Left cardiac atrium (tissue), 4 donors: Measurements from ENCODE around the gene FARS2. TPM values are rescaled to one million over a fixed set of nuclear protein-coding genes. Genes with fewer than 3 reads are reported as not detected.

Experiments used
- ATAC-seq, 2 donors: fragments of 200-7000 bp; cut with Tn5 transposase; one replicate each; pipeline ENCODE4 v1.9.1; 2020; ENCODE audit warnings: mild to moderate bottlenecking in 2 of 2, moderate library complexity in 2 of 2
- DNase-seq: peaks from one replicate; pipeline ENCODE4 v3.0.0-alpha.2; 2020
- intact Hi-C, 2 donors: fragments of 100-400 bp; cut with DNase I; formaldehyde crosslinking; loops; one replicate each; pipeline versions ENCODE4 v1.14.1 to v1.15.1; 2022 to 2023
- total RNA-seq, 2 donors: library from RNA; stranded (reverse); fragmentation: NEBNext Ultra II Directional; extraction: Animal tissue kit (Norgen Biotek cat#: 25700); gene quantifications; one replicate each; pipeline ENCODE4 v1.2.1, GENCODE V29; 2021
- donor health status: DM: no; HTN: yes; CAD: no.
- donor health status: DM: no; HTN: yes; CAD: no; lungs with severe emphysema.
- donor health status: DM: yes; HTN: yes; CAD: no.
- donor health status: Dilated cardiomyopathy.

FARS2 gene
- total RNA-seq, 2 donors from 2014 or later = 14.6 to 16.4 TPM

GRCh38 chr6:5442319-5442718, 181.0 kb downstream of the FARS2 start:
- no peak for ATAC-seq

GRCh38 chr6:5442916-5443315, 181.6 kb downstream of the FARS2 start:
- intact Hi-C loops = no loop called here
- DNase-seq (no peak), ATAC-seq (no peak)

More at GRCh38 chr6:5442319-5442718, 181.0 kb downstream of the FARS2 start:
- DNase-seq = no peak
- intact Hi-C loops = no loop called here

- no peak for DNase-seq
- intact Hi-C loops = no loop called here
- ATAC-seq = no peak
Observed at GRCh38 chr6:5443491-5443890, 182.2 kb downstream of the FARS2 start.

GRCh38 chr6:5446362-5447075, 185.2 kb downstream of the FARS2 start:
- DNase-seq (no peak), ATAC-seq (no peak)
- intact Hi-C loops = no loop called here

- intact Hi-C loops = no loop called here
- DNase-seq = no peak
- no peak for ATAC-seq
Observed at GRCh38 chr6:5447921-5448320, 186.6 kb downstream of the FARS2 start.

DNA sequence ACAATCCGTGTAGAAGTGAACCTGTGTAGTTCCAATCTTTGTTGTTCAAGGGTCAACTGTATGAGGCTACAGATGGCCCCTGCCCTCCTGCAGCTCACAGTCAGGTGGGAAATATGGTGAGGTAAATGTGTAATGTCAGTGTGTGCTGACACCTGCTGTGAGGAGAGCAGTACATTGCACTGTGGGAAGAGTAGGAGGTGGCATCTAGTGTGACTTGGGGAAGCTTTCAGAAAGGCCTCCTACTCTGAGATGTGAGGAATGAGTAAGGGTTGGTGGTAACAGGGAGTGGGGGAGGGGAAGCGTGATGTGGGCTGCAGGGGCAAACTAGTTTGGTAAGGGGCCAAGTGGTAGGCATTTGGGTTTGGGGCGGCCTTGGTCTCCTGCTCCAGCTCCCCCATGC, 188.8 kb downstream of the FARS2 start:
- DNase-seq (no peak), ATAC-seq (no peak)
- intact Hi-C loops = no loop called here

DNA sequence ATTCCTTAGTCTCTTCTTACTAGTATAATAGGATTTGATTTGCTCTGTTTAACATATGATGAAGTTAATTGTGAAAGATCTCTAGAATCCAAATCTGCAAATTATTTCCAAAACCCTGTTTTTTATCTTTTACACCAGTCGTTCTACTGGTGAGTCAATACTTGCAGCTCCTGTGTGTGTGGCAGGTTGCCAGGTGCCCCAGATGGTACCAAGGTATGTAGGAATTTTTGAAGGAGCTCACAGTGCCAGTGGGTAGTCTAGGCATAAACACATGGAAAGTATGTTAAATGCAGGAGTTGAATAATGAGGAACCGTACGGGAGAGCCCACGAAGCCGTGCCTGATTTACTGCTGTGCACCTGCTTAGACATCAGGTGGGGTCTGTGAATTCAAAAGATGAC, 192.2 kb downstream of the FARS2 start:
- intact Hi-C loops = no loop called here
- no peak for ATAC-seq

GRCh38 chr6:5455142-5455541, 193.8 kb downstream of the FARS2 start:
- intact Hi-C loops = no loop called here
- no peak for ATAC-seq

More for the DNA sequence above, 192.2 kb downstream of the FARS2 start:
- DNase-seq = no peak

DNA sequence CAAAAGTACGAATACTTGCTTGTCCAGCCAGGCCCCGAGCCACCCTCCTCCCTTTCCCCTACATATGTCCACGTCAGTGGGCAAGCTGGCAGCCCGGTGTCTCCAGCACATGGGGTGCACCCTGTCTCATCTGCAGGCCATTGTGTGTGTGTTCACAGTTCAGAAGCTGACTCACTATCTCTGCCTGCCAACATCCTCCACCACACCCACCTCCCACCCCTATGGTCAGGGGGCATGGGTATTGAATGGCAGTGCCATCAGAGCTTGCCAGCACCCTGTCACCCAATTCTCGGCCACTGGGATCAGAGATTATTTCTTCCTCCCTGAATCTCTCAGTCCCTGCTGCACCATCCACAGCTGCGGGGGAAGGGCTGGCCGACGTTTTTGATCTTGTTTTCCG, 195.7 kb downstream of the FARS2 start:
- DNase-seq (peak; percentile 51), ATAC-seq (peak; percentile 80 to 92)
- intact Hi-C loops = no loop called here

More at GRCh38 chr6:5455142-5455541, 193.8 kb downstream of the FARS2 start:
- no peak for DNase-seq

DNA sequence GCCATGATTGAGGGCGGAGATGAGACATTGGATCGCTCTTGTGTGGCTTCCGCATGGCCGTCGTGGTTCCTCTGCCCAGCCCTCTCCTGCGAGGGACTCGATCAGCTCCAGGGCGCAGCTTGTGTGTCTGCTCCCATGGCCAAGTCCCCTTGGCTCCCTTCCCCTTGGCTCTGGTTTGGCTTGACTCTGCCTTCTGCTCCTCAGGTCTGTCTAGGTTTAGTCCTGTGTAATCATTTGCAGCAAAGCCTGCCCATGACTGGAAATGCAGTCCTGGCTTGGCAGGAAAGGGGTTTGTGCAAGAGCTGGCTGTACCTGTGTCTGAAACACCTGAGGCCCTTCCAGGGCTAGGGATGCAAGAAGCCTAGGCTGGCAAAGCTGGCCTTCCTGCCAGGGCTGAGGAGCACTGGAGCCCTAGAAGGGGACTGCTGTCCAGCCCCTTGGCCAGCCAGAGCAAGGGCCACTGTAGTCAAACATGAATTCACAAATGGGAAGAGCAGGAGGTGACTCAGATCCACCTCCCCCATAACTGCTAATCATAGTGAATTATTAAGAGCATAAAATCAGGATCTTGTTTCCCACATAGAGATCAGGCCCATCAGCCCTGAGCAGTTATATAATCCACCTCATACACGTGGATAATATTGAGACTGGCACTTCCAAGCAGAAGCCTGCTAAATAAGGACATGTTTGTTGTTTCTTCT, 196.8 kb downstream of the FARS2 start:
- ATAC-seq (peak; percentile 60 to 64), DNase-seq (no peak)
- intact Hi-C loops = no loop called here

GRCh38 chr6:5459346-5459745, 198.0 kb downstream of the FARS2 start:
- DNase-seq (no peak), ATAC-seq (no peak)
- intact Hi-C loops = no loop called here

GRCh38 chr6:5461365-5461764, 200.1 kb downstream of the FARS2 start:
- ATAC-seq = no peak
- intact Hi-C loops = no loop called here
- DNase-seq = no peak

DNA sequence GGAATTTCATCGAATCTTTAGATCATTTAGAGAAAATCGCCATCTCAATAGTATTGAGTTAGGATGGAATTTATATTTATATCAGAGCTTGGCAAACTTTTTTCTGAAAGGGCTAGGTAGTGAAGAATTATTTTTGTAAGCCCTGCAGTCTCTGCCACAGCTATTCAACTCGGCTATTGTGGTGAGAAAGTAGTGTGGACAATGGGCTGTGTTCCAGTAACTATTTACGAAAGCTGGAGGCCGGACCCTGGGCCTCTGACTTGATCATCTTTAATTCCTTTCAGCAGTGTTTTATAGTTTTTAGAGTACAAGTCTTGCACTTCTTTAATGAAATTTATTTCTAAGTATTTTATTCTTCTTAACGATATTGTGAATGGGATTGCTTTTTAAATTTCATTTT, 201.5 kb downstream of the FARS2 start:
- intact Hi-C loops = no loop called here
- DNase-seq = no peak
- ATAC-seq = no peak

DNA sequence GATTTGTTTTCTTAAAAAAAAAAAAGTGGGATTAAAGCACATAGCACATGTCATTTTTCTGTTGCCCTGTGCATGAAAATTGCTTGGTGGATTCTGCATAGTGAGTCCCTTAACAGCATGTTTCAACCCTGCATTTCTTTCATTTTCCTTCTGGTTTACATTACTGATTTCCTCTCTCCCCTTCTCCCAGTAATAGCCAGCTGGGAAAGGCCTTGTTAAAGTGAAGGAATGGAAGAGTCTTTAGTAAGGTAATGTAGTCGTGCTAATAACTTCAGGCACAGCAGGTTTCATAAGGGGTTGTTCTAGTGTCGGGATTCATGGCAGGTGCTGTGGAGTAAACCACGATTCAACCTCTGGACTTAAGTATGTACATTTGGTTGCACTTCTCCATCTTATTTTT, 202.4 kb downstream of the FARS2 start:
- intact Hi-C loops = no loop called here
- ATAC-seq (no peak), DNase-seq (no peak)

GRCh38 chr6:5464099-5464885, 203.0 kb downstream of the FARS2 start:
- DNase-seq (no peak), ATAC-seq (no peak)
- intact Hi-C loops = no loop called here

GRCh38 chr6:5466281-5467136, 205.2 kb downstream of the FARS2 start:
- ATAC-seq (no peak), DNase-seq (no peak)
- intact Hi-C loops = no loop called here

GRCh38 chr6:5468586-5468985, 207.3 kb downstream of the FARS2 start:
- DNase-seq (no peak), ATAC-seq (no peak)
- intact Hi-C loops = no loop called here

DNA sequence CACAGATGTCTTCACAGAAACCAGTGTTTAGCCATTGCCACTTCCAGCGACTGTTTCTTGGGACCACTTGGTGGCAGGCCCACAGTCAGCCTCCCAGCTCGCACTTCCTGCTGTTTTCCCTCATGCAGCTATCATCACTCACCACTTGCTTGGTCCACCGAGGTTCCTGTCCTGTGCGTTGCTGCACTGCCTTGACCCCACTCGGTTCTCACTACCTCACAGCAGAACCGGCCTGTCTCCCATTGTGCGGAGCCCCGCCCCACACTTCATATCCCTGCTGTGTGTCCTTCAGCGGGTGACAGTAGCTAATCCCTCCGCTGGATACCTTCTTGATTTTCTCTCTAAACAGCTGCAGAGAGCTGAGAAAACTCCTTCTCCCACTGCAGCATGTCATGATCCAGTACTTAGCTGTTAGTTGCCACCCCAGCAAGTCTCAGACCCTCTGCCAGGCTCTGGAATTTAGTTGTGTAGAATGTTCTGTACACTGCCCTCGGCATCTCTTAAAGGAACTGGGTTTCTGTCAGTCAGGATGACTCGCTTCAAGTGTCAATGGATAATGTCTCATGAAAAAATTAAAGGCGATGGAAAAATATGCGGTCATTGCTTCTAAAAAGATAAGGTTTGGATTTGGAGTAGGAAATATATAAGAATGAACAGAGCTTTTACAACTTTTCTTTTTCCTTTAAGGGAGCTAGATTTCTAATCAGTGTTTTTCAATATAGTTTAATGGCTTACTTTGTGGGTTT, 208.0 kb downstream of the FARS2 start:
- intact Hi-C loops = no loop called here
- ATAC-seq (no peak), DNase-seq (no peak)
